Peyer's patch (tissue), 4 donors: Measurements from ENCODE around the gene ADAMTS12. TPM values are rescaled to one million over a fixed set of nuclear protein-coding genes. Genes with fewer than 3 reads are reported as not detected.
A peak's percentile ranks its signal among the peaks of the same experiment; 100 is the strongest.

Experiments used
- DNase-seq, 3 donors: peaks; one replicate each; pipeline ENCODE4 v3.0.0-alpha.2; 2017 to 2019
- H3K27ac ChIP-seq, 4 donors: fragments of 200-600 bp; sonication (generic); one replicate each; pipeline ENCODE4 v1.5.1; 2016 to 2019
- H3K27me3 ChIP-seq, 2 donors: fragments of 200-600 bp; sonication (generic); one replicate each; pipeline ENCODE4 v1.5.1; 2019
- H3K36me3 ChIP-seq, 3 donors: fragments of 200-600 bp; sonication (generic); one replicate each; pipeline ENCODE4 v1.5.1; 2016 to 2019
- H3K4me1 ChIP-seq, 4 donors: fragments of 200-600 bp; sonication (generic); one replicate each; pipeline ENCODE4 v1.5.1; 2016 to 2019
- H3K4me3 ChIP-seq, 4 donors: fragments of 200-600 bp; sonication (generic); 1 replicate in 3 of 4; 2 replicates in 1 of 4; pipeline ENCODE4 v1.5.1; 2016 to 2019; ENCODE audit warnings: mild to moderate bottlenecking in 1 of 4
- H3K9me3 ChIP-seq, 4 donors: fragments of 200-600 bp; sonication (generic); one replicate each; pipeline ENCODE4 v1.5.1; 2016 to 2019; ENCODE audit warnings: mild to moderate bottlenecking in 1 of 4
- CTCF ChIP-seq, 6 experiments: fragments of 450-650 bp in 4 of 6; fragments of 200-600 bp in 2 of 6; sonication (generic) in 1 of 6; IDR thresholded peaks; one replicate each; pipeline ENCODE4 v1.5.1; 2017 to 2019; ENCODE audit warnings: antibody characterized with exemption in 6 of 6, mild to moderate bottlenecking in 3 of 6, moderate library complexity in 1 of 6
- POLR2A ChIP-seq, 2 donors: fragments of 450-650 bp; IDR thresholded peaks; one replicate each; pipeline ENCODE4 v1.5.1; 2017; ENCODE audit warnings: antibody characterized with exemption in 2 of 2, mild to moderate bottlenecking in 2 of 2, moderate library complexity in 2 of 2
- total RNA-seq, 4 donors: library from RNA; depleted of rRNA; stranded (reverse); fragments of >200 nt; gene quantifications; one replicate each; pipeline ENCODE4 v1.1.0, GENCODE V29; 2016

The ADAMTS12 gene
- total RNA-seq, 4 donors from 2014 or later = 0.53 to 11.6 (median 1.3) TPM

DNA sequence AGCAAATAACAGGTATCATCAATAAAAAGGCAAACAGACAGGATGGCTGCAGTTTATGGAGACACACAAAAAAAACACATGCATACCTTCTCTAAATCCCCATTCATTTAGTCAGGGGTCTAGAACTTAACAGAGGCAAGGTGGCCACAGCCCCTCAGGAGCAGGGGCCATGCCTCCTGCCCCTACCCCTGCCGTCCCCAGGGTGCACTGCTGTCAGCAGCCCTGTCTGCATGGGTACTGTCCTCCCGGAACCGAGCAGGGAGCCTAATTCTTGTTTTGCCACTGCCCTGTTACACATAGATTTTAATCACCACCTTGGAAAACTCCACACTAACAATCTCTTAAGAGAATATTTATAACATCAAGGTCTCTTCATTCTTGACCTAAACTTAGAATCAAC, 39.0 kb downstream of the ADAMTS12 start:
- no peaks in the 10 kb centered on the region for H3K9me3 ChIP-seq
- no peaks in the 10 kb centered on the region for H3K27me3 ChIP-seq
- no peaks in the 10 kb centered on the region for H3K4me1 ChIP-seq
- no peak for DNase-seq
- H3K4me3 ChIP-seq = no peak overlapping the region
- no peak overlapping the region for H3K27ac ChIP-seq
- no peak for TF ChIP-seq CTCF (IDR thresholded peaks at IDR 0.05)
- TF ChIP-seq POLR2A (IDR thresholded peaks at IDR 0.05) = no peak
- no peaks in the 10 kb centered on the region for H3K36me3 ChIP-seq

- Histone ChIP-seq H3K4me1 (no peaks in the 10 kb centered on the region), H3K9me3 (no peaks in the 10 kb centered on the region), H3K27ac (no peak overlapping the region), H3K4me3 (no peak overlapping the region), H3K36me3 (no peaks in the 10 kb centered on the region), H3K27me3 (no peaks in the 10 kb centered on the region)
- DNase-seq = no peak
- no peak for TF ChIP-seq POLR2A (IDR thresholded peaks at IDR 0.05)
- TF ChIP-seq CTCF (IDR thresholded peaks at IDR 0.05) = no peak
These were observed 39.5 kb downstream of the ADAMTS12 start for GRCh38 chr5:33852319-33852718.

GRCh38 chr5:33850100-33850594, 41.6 kb downstream of the ADAMTS12 start:
- Histone ChIP-seq H3K27ac (no peak overlapping the region), H3K4me3 (no peak overlapping the region), H3K36me3 (no peaks in the 10 kb centered on the region), H3K4me1 (no peaks in the 10 kb centered on the region), H3K9me3 (no peaks in the 10 kb centered on the region), H3K27me3 (no peaks in the 10 kb centered on the region)
- peak in 2 of 3 donors; percentile 20 to 46 for DNase-seq
- TF ChIP-seq CTCF (IDR thresholded peaks at IDR 0.05) (no peak), POLR2A (IDR thresholded peaks at IDR 0.05) (no peak)

GRCh38 chr5:33848554-33848953, 43.2 kb downstream of the ADAMTS12 start:
- H3K4me3 ChIP-seq = no peak overlapping the region
- TF ChIP-seq CTCF (IDR thresholded peaks at IDR 0.05) = no peak
- TF ChIP-seq POLR2A (IDR thresholded peaks at IDR 0.05) = no peak
- no peak overlapping the region for H3K27ac ChIP-seq
- H3K9me3 ChIP-seq = no peaks in the 10 kb centered on the region
- DNase-seq = no peak
- no peaks in the 10 kb centered on the region for H3K4me1 ChIP-seq
- H3K36me3 ChIP-seq = no peaks in the 10 kb centered on the region
- no peaks in the 10 kb centered on the region for H3K27me3 ChIP-seq

DNA sequence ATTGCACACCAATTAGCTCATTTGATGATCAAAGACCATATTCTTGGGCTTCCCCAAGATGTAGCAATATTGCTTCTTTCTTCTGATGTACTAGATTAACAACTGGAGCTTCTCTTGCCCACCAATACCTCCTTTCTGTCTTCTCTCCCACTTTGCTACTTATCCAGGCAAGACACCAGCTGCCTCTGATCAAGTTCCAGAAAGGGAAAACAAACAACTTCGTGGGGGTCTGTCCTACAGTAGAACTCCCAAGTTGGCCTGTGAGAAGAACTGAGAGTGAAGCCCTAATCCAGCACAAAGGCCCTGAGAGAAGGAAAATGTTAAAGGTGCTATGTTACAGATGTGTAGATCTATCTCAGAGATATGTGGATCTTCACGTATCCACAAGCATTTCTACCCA, 44.9 kb downstream of the ADAMTS12 start:
- no peaks in the 10 kb centered on the region for H3K36me3 ChIP-seq
- no peaks in the 10 kb centered on the region for H3K9me3 ChIP-seq
- H3K4me3 ChIP-seq = no peak overlapping the region
- no peaks in the 10 kb centered on the region for H3K27me3 ChIP-seq
- no peak for TF ChIP-seq CTCF (IDR thresholded peaks at IDR 0.05)
- TF ChIP-seq POLR2A (IDR thresholded peaks at IDR 0.05) = no peak
- DNase-seq = no peak
- H3K4me1 ChIP-seq = no peaks in the 10 kb centered on the region
- no peak overlapping the region for H3K27ac ChIP-seq

DNA sequence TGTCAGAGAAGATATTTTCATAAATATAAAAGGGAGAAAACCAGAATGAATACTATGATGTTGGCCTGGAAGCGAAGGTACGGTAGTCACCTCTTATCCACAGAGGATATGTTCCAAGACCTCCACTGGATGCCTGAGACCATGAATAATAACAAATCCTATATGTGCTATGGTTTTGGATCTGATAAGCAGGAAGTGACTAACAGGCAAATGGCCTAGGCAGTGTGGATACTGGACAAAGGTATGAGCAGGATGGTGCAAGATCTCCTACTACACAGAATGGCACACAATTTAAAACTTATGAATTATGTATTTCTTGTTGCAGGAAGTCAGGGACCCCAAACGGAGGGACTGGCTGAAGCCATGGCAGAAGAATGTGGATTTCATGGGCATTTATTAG, 48.2 kb downstream of the ADAMTS12 start:
- no peak for TF ChIP-seq POLR2A (IDR thresholded peaks at IDR 0.05)
- no peaks in the 10 kb centered on the region for H3K27me3 ChIP-seq
- no peak overlapping the region for H3K27ac ChIP-seq
- H3K4me1 ChIP-seq = no peaks in the 10 kb centered on the region
- H3K9me3 ChIP-seq = no peaks in the 10 kb centered on the region
- no peaks in the 10 kb centered on the region for H3K36me3 ChIP-seq
- no peak for DNase-seq
- no peak overlapping the region for H3K4me3 ChIP-seq
